WI38 (cell line): ENCODE measurements around the gene ZSWIM3.
A peak's percentile ranks its signal among the peaks of the same experiment; 100 is the strongest.
"Not testable (repeated sequence)": the region's sequence is repeated elsewhere in the genome, so short reads cannot be mapped to it uniquely, and the experiment has no call there.

Experiments used
- H3K4me3 ChIP-seq: 2 replicates; pipeline ENCODE4 v1.5.1; 2011; ENCODE audit warnings: low read depth, mild to moderate bottlenecking, control low read depth, low read length
- TF ChIP-seq, protein P1 (sequence below): IDR thresholded peaks from 2 replicates; pipeline ENCODE4 v1.5.1; 2012; ENCODE audit warnings: low read depth, mild to moderate bottlenecking, control low read depth, low read length

ZSWIM3 gene

GRCh38 chr20:45823949-45824835 lies 33.2 kb upstream of the ZSWIM3 start:
- TF ChIP-seq, protein P1, sequence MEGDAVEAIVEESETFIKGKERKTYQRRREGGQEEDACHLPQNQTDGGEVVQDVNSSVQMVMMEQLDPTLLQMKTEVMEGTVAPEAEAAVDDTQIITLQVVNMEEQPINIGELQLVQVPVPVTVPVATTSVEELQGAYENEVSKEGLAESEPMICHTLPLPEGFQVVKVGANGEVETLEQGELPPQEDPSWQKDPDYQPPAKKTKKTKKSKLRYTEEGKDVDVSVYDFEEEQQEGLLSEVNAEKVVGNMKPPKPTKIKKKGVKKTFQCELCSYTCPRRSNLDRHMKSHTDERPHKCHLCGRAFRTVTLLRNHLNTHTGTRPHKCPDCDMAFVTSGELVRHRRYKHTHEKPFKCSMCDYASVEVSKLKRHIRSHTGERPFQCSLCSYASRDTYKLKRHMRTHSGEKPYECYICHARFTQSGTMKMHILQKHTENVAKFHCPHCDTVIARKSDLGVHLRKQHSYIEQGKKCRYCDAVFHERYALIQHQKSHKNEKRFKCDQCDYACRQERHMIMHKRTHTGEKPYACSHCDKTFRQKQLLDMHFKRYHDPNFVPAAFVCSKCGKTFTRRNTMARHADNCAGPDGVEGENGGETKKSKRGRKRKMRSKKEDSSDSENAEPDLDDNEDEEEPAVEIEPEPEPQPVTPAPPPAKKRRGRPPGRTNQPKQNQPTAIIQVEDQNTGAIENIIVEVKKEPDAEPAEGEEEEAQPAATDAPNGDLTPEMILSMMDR, result 0 out of 2 replicates have a peak, but pooled peaks have one; percentile 18
- no peak overlapping the region for H3K4me3 ChIP-seq

DNA sequence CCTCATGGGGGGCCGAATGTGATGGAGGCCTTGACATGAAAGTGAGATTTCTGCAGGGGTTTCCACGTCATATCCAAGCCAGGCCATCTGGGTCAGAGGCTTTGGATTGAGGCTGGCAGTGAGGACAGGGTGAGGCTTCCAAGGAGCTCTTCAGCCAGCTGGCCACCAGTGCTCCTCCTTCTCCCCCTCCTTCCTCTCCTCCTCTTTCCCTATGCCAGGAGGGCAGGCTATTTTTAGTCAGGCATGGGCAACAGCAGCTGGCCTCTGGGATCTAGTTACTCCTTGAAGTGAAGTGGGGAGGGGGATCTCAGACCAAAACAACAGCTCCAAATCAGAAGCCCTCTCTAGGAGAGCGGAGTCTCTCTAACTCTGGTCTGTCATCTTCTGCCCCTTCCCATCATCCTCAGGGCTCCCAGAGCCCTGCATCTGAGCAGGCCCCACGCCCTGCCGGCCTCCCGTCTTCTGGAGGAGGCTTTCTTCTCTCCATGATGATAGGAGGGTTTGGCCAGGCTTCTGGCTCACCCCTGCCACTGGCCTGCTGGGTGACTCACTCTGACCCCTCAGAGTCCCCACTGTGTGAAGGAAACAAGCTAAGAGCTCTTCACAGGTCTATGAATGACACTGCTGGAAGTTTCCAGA lies 30.9 kb upstream of the ZSWIM3 start:
- H3K4me3 ChIP-seq, result no peak overlapping the region
- TF ChIP-seq, protein P1, result no peak

DNA sequence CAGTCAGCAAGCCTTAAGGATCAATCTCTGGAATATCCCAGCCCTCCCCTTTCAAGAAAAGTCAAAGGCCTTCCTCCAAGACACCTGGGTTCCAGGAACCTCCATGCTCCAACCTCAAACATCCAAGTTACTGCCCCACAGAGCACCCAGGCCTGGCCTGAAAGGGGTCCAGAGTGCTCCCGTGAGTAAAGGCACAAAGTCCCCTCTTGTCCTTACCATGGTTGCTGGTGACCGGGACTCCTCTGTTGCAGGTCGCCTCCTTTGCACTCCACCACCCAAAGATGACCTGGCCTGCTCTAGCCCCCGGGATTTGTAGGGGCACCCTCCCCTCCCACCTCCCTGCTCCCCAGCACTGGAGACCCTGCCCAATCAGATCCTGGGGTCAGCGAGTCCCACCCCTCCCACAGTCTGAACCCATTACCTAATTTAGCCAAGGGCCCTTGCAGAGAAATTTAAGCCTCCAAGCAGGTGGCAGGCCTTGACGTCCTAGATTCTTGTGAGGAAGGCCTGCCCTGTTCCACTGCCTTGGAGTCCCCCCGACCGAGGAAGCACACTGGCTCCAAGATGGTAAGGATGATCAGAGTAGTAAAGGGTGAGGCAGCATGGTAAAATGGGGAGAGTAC lies 30.3 kb upstream of the ZSWIM3 start, which contains the start of gene TNNC2:
Gene TNNC2 (minus strand): TSS at position 283 of the 623 bp plus-strand sequence. CDS start 64 bp downstream, at position 219.
- TF ChIP-seq, protein P1, result no peak

DNA sequence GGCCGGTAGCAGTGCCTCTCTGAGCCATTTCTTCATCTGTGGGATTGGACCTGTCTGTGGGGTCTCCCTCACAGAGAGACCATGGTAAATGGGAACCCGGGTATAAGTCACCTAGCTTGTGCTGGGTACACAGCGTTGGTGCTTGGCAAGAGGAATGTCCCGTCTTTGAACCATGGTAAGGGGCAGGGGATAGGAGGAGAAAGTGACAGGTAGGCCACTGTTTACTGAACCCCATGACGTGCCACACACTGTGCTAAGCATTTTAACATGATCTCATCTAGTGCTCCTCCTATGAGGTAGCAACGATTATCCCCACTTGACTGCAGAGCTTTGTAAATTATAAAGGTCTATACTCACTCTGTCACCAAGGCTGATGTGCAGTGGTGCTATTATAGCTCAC lies 29.7 kb upstream of the ZSWIM3 start:
- no peak overlapping the region for H3K4me3 ChIP-seq
- TF ChIP-seq, protein P1, result no peak

More for the DNA sequence above, 30.3 kb upstream of the ZSWIM3 start, which contains the start of gene TNNC2:
- H3K4me3 ChIP-seq, result no peak within 1 kb of the TSS

- TF ChIP-seq, protein P1, result no peak
- H3K4me3 ChIP-seq, result no peak overlapping the region
Measured at GRCh38 chr20:45828589-45828988, 28.8 kb upstream of the ZSWIM3 start.

DNA sequence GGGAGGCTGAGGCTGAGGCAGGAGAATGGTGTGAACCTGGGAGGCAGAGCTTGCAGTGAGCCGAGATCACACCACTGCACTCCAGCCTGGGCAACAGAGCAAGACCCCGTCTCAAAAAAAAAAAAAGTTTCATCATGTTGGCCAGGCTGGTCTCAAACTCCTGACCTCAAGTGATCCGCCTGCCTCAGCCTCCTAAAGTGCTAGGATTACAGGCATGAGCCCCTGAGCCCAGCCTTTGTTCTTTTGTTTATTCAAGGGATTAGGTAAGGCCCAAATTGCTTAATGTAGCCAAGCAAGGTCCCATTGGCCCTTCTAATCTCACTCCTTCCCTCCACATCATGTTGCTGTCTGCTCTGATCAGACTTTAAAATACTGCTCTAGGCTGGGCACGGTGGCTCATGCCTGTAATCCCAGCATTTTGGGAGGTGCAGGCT lies 27.7 kb upstream of the ZSWIM3 start:
- H3K4me3 ChIP-seq, result not testable (repeated sequence)

DNA sequence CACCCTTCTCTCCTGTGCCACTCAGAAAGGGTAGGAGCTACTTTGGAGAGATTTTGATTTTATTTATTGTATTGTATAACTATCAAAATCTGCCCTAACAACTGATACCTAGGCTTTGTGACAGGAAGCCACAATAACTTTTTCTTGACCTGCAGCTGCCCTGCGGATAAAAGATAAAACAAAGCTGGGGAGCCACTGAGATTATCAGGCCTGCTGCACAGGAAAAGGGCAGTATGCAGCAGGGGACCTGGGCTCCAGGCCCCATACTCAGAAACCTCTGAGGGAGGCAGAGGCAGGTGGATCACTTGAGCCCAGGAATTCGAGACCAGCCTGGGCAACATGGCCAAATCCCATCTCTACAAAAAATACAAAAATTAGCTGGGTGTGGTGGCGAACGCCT lies 24.8 kb upstream of the ZSWIM3 start:
- TF ChIP-seq, protein P1, result no peak
- H3K4me3 ChIP-seq, result no peak overlapping the region
